Type B pancreatic cell (in vitro differentiated cells): ENCODE data around the gene NXN. TPM values are rescaled to one million over a fixed set of nuclear protein-coding genes. Genes with fewer than 3 reads are reported as not detected.
A peak's percentile ranks its signal among the peaks of the same experiment; 100 is the strongest.

Experiments
- DNase-seq: peaks from one replicate; pipeline ENCODE4 v3.0.0; 2021; ENCODE audit warnings: mixed read lengths; ENCODE audit not compliant: unreplicated experiment; ENCODE audit errors: extremely low spot score
- H3K27ac Mint-ChIP-seq: 2 replicates; pipeline ENCODE4 v1.8.0; 2021; ENCODE audit warnings: mild to moderate bottlenecking, mixed read lengths
- H3K27me3 Mint-ChIP-seq: 2 replicates; pipeline ENCODE4 v1.8.0; 2021; ENCODE audit warnings: mixed read lengths
- H3K36me3 Mint-ChIP-seq: 2 replicates; pipeline ENCODE4 v1.8.0; 2021; ENCODE audit warnings: mixed read lengths
- H3K4me1 Mint-ChIP-seq: one replicate; pipeline ENCODE4 v1.8.0; 2021; ENCODE audit warnings: mixed read lengths; ENCODE audit not compliant: unreplicated experiment
- H3K4me3 Mint-ChIP-seq: 2 replicates; pipeline ENCODE4 v1.8.0; 2021; ENCODE audit warnings: mild to moderate bottlenecking, mixed read lengths
- H3K9me3 Mint-ChIP-seq: 2 replicates; pipeline ENCODE4 v1.8.0; 2021; ENCODE audit warnings: mixed read lengths
- CTCF ChIP-seq: fragments of 200-600 bp; sonication (generic); conservative IDR thresholded peaks from 2 replicates; pipeline ENCODE4 v1.5.0; 2021; ENCODE audit warnings: antibody characterized with exemption, mild to moderate bottlenecking
- total RNA-seq: library from RNA; stranded (reverse); gene quantifications from 2 replicates; pipeline ENCODE4 v1.2.1, GENCODE V29; 2021; ENCODE audit warnings: low replicate concordance

The NXN gene
- total RNA-seq, 1 donor from 2014 or later, result 68.0 TPM

- peaks cover 43% of the 10 kb centered on the region for H3K4me1 Mint-ChIP-seq
- DNase-seq, result no peak
Measured at GRCh38 chr17:900336-900934, 79.1 kb downstream of the NXN start.

GRCh38 chr17:897970-898619 is 81.5 kb downstream of the NXN start:
- H3K36me3 Mint-ChIP-seq, result peaks cover 12% of the 10 kb centered on the region
- H3K27me3 Mint-ChIP-seq, result no peaks in the 10 kb centered on the region
- H3K4me3 Mint-ChIP-seq, result peak overlapping the region; percentile 16
- peak overlapping the region; percentile 79 for H3K27ac Mint-ChIP-seq
- peaks cover 5% of the 10 kb centered on the region for H3K9me3 Mint-ChIP-seq
- DNase-seq, result no peak
- TF ChIP-seq CTCF, result no peak
- peaks cover 33% of the 10 kb centered on the region for H3K4me1 Mint-ChIP-seq

More at GRCh38 chr17:900336-900934, 79.1 kb downstream of the NXN start:
- Mint-ChIP-seq H3K36me3 (peaks cover 12% of the 10 kb centered on the region), H3K4me3 (no peak overlapping the region), H3K27me3 (no peaks in the 10 kb centered on the region), H3K27ac (peak overlapping the region; percentile 8), H3K9me3 (peaks cover 5% of the 10 kb centered on the region)
- no peak for TF ChIP-seq CTCF

GRCh38 chr17:896953-897661 is 82.5 kb downstream of the NXN start:
- H3K27me3 Mint-ChIP-seq, result no peaks in the 10 kb centered on the region
- peaks cover 30% of the 10 kb centered on the region for H3K4me1 Mint-ChIP-seq
- peaks cover 5% of the 10 kb centered on the region for H3K9me3 Mint-ChIP-seq
- DNase-seq, result no peak
- peak overlapping the region; percentile 8 for H3K27ac Mint-ChIP-seq
- peak overlapping the region; percentile 17 for H3K4me3 Mint-ChIP-seq
- no peak for TF ChIP-seq CTCF
- peaks cover 12% of the 10 kb centered on the region for H3K36me3 Mint-ChIP-seq

- H3K27me3 Mint-ChIP-seq, result no peaks in the 10 kb centered on the region
- peaks cover 12% of the 10 kb centered on the region for H3K36me3 Mint-ChIP-seq
- H3K9me3 Mint-ChIP-seq, result peaks cover 5% of the 10 kb centered on the region
- peak overlapping the region; percentile 1 for H3K4me3 Mint-ChIP-seq
- H3K27ac Mint-ChIP-seq, result peak overlapping the region; percentile 8
- TF ChIP-seq CTCF, result no peak
- no peak for DNase-seq
- H3K4me1 Mint-ChIP-seq, result peaks cover 26% of the 10 kb centered on the region
Measured at GRCh38 chr17:896454-896853, 83.1 kb downstream of the NXN start.

- Mint-ChIP-seq H3K27me3 (no peaks in the 10 kb centered on the region), H3K9me3 (no peaks in the 10 kb centered on the region), H3K36me3 (peaks cover 5% of the 10 kb centered on the region), H3K4me1 (peaks cover 24% of the 10 kb centered on the region), H3K27ac (no peak overlapping the region), H3K4me3 (no peak overlapping the region)
- no peak for DNase-seq
- no peak for TF ChIP-seq CTCF
Measured at GRCh38 chr17:892958-893357, 86.6 kb downstream of the NXN start.
